Astrocyte (in vitro differentiated cells and primary cell): ENCODE measurements around the gene KDM4B. TPM values are rescaled to one million over a fixed set of nuclear protein-coding genes. Genes with fewer than 3 reads are reported as not detected.

Experiments used
- DNase-seq: peaks from one replicate; pipeline ENCODE4 v3.0.0-alpha.2; 2010; ENCODE audit warnings: low read depth
- FAIRE-seq: peaks from 2 replicates; lab custom pipeline; 2011; peaks lifted over from hg19 to GRCh38; lab: Jason Lieb, UNC
- H2AFZ ChIP-seq: 2 replicates; pipeline ENCODE4 v1.6.0; 2012; ENCODE audit warnings: low read depth, low read length, inconsistent platforms
- H3K27ac ChIP-seq: 2 replicates; pipeline ENCODE4 v1.5.1; 2011; ENCODE audit warnings: low read depth, low read length, inconsistent platforms
- H3K27me3 ChIP-seq: 2 replicates; pipeline ENCODE4 v1.6.0; 2011; ENCODE audit warnings: low read length, inconsistent platforms; ENCODE audit not compliant: insufficient read depth
- H3K36me3 ChIP-seq: 2 replicates; pipeline ENCODE4 v1.5.1; 2011; ENCODE audit warnings: low read length, inconsistent platforms; ENCODE audit not compliant: insufficient read depth
- H3K4me1 ChIP-seq: 2 replicates; pipeline ENCODE4 v1.5.1; 2011; ENCODE audit warnings: low read length, inconsistent platforms; ENCODE audit not compliant: insufficient read depth
- H3K4me2 ChIP-seq: 2 replicates; pipeline ENCODE4 v1.6.0; 2012; ENCODE audit warnings: low read length, inconsistent platforms
- H3K4me3 ChIP-seq: 2 replicates; pipeline ENCODE4 v1.5.1; 2011; ENCODE audit warnings: low read depth, mild to moderate bottlenecking, low read length, inconsistent platforms; ENCODE audit not compliant: insufficient read depth
- H3K79me2 ChIP-seq: 2 replicates; pipeline ENCODE4 v1.6.0; 2012; ENCODE audit warnings: mild to moderate bottlenecking, low read length, inconsistent platforms; ENCODE audit not compliant: insufficient read depth
- H3K9ac ChIP-seq: 2 replicates; pipeline ENCODE4 v1.6.0; 2012; ENCODE audit warnings: mild to moderate bottlenecking, low read length, inconsistent platforms
- H3K9me3 ChIP-seq: 2 replicates; pipeline ENCODE4 v1.5.1; 2012; ENCODE audit warnings: low read depth, mild to moderate bottlenecking, low read length, inconsistent platforms; ENCODE audit not compliant: insufficient read depth
- H4K20me1 ChIP-seq: 2 replicates; pipeline ENCODE4 v1.6.0; 2012; ENCODE audit warnings: low read length, inconsistent platforms; ENCODE audit not compliant: insufficient read depth
- H3K27ac Mint-ChIP-seq: one replicate; pipeline ENCODE4 v1.8.0; 2021; ENCODE audit warnings: mild to moderate bottlenecking, mixed read lengths; ENCODE audit not compliant: unreplicated experiment
- H3K27me3 Mint-ChIP-seq: one replicate; pipeline ENCODE4 v1.8.0; 2021; ENCODE audit warnings: low read depth, mixed read lengths; ENCODE audit not compliant: unreplicated experiment
- H3K36me3 Mint-ChIP-seq: one replicate; pipeline ENCODE4 v1.8.0; 2021; ENCODE audit warnings: low read depth, mixed read lengths; ENCODE audit not compliant: unreplicated experiment
- H3K4me1 Mint-ChIP-seq: one replicate; pipeline ENCODE4 v1.8.0; 2021; ENCODE audit warnings: low read depth, mixed read lengths; ENCODE audit not compliant: unreplicated experiment
- H3K4me3 Mint-ChIP-seq: one replicate; pipeline ENCODE4 v1.8.0; 2021; ENCODE audit warnings: mild to moderate bottlenecking, moderate library complexity, mixed read lengths; ENCODE audit not compliant: unreplicated experiment
- H3K9me3 Mint-ChIP-seq: one replicate; pipeline ENCODE4 v1.8.0; 2021; ENCODE audit warnings: mild to moderate bottlenecking, mixed read lengths; ENCODE audit not compliant: unreplicated experiment
- EZH2 ChIP-seq: IDR thresholded peaks from 2 replicates; pipeline ENCODE4 v1.6.1; 2012; ENCODE audit warnings: mild to moderate bottlenecking, low read length, inconsistent platforms; ENCODE audit not compliant: insufficient read depth
- total RNA-seq: library from RNA; stranded (reverse); gene quantifications from 2 replicates; pipeline ENCODE4 v1.2.1, GENCODE V29; 2021
- TF ChIP-seq, protein P1 (sequence below): IDR thresholded peaks from 2 replicates; pipeline ENCODE4 v1.5.1; 2011; ENCODE audit warnings: low read depth, mild to moderate bottlenecking, inconsistent platforms, low read length, moderate library complexity; ENCODE audit not compliant: insufficient read depth

The KDM4B gene
- total RNA-seq, 1 donor from 2014 or later: 55.2 TPM

DNA sequence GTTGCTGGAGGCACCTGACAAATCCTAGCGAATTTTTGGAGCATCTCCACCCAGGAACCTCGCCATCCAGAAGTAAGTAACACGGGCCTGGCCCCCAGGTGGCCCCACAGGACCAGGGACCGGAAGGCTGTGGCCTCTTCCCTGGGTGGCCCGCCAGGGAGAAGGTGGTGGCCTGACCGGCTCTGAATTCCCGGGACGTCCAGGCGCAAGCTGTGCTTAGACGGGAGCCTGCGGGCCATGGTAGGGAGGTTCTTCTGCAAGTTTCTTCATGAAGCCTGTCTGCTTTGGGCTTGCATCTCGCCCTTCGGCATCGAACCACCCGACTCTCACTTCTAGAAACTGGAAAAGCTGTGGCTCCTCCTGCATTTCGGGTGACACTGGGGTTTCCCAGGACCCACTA, 47.4 kb downstream of the KDM4B start:
- H3K9ac ChIP-seq: no peak overlapping the region
- no peak overlapping the region for H3K4me3 Mint-ChIP-seq
- no peaks in the 10 kb centered on the region for H3K9me3 ChIP-seq
- H3K27me3 ChIP-seq: no peaks in the 10 kb centered on the region
- no peak overlapping the region for H2AFZ ChIP-seq
- no peak overlapping the region for H3K27ac Mint-ChIP-seq
- DNase-seq (no peak), FAIRE-seq (no peak)
- peaks cover 3% of the 10 kb centered on the region for H3K36me3 ChIP-seq
- H3K36me3 Mint-ChIP-seq: peaks cover 3% of the 10 kb centered on the region
- peaks cover 7% of the 10 kb centered on the region for H3K4me1 Mint-ChIP-seq
- H3K9me3 Mint-ChIP-seq: no peaks in the 10 kb centered on the region
- H3K27ac ChIP-seq: no peak overlapping the region
- H3K27me3 Mint-ChIP-seq: no peaks in the 10 kb centered on the region
- peaks cover 88% of the 10 kb centered on the region for H4K20me1 ChIP-seq
- H3K4me2 ChIP-seq: no peak overlapping the region
- H3K4me1 ChIP-seq: peaks cover 8% of the 10 kb centered on the region
- peaks cover 71% of the 10 kb centered on the region for H3K79me2 ChIP-seq
- H3K4me3 ChIP-seq: no peak overlapping the region
- TF ChIP-seq, protein P1, sequence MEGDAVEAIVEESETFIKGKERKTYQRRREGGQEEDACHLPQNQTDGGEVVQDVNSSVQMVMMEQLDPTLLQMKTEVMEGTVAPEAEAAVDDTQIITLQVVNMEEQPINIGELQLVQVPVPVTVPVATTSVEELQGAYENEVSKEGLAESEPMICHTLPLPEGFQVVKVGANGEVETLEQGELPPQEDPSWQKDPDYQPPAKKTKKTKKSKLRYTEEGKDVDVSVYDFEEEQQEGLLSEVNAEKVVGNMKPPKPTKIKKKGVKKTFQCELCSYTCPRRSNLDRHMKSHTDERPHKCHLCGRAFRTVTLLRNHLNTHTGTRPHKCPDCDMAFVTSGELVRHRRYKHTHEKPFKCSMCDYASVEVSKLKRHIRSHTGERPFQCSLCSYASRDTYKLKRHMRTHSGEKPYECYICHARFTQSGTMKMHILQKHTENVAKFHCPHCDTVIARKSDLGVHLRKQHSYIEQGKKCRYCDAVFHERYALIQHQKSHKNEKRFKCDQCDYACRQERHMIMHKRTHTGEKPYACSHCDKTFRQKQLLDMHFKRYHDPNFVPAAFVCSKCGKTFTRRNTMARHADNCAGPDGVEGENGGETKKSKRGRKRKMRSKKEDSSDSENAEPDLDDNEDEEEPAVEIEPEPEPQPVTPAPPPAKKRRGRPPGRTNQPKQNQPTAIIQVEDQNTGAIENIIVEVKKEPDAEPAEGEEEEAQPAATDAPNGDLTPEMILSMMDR: no peak
- no peak for TF ChIP-seq EZH2

DNA sequence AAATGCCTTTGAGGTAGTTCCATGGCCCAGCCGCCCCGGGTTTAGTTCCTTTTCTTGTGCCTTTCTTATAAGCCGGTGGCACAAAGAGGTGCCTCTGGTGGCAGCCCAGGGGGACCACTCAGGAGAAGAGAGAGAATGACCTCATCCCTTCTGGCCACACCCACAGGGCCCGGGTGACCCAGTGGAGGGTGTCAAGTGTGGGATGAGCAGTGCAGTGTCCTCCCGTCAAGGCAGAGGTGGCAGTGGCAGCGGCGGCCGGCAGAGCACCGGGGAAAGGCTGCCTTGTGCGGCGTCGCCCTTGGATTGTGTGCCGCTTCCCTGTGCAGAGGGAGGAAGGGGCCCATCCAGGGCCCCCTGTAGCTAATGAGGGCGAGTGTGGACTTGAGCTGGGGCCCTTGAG, 47.9 kb downstream of the KDM4B start:
- TF ChIP-seq EZH2: no peak
- TF ChIP-seq, protein P1: no peak
- peaks cover 7% of the 10 kb centered on the region for H3K4me1 Mint-ChIP-seq
- Histone ChIP-seq H2AFZ (no peak overlapping the region), H3K4me3 (no peak overlapping the region), H3K9ac (no peak overlapping the region), H3K27ac (no peak overlapping the region), H3K27me3 (no peaks in the 10 kb centered on the region), H3K9me3 (no peaks in the 10 kb centered on the region), H3K79me2 (peaks cover 69% of the 10 kb centered on the region), H3K4me2 (no peak overlapping the region), H3K36me3 (peaks cover 3% of the 10 kb centered on the region), H4K20me1 (peaks cover 88% of the 10 kb centered on the region), H3K4me1 (peaks cover 8% of the 10 kb centered on the region)
- H3K4me3 Mint-ChIP-seq: no peak overlapping the region
- peaks cover 3% of the 10 kb centered on the region for H3K36me3 Mint-ChIP-seq
- H3K27ac Mint-ChIP-seq: no peak overlapping the region
- H3K27me3 Mint-ChIP-seq: no peaks in the 10 kb centered on the region
- FAIRE-seq (no peak), DNase-seq (no peak)
- no peaks in the 10 kb centered on the region for H3K9me3 Mint-ChIP-seq

DNA sequence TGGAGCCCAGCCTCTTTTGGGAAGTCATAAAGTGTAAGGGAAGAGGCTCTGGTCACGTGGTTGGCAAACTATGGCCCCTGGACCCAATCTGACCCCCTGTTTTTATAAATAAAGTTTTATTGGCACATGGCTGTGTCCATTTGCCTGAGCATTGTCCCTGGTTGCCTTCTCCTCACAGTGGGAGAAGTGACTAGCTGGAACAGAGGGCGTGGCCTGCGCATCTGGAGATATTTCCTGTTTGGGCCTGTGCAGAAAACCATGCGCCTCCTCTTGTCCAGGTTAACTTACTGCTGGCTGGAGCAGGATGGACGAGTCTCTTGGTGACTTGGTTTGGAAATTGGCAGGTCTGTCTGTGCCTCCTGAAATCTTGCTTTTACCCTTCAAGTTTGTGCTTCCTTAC, 48.3 kb downstream of the KDM4B start:
- Histone ChIP-seq H3K27me3 (no peaks in the 10 kb centered on the region), H4K20me1 (peaks cover 88% of the 10 kb centered on the region), H3K4me2 (no peak overlapping the region), H2AFZ (no peak overlapping the region), H3K36me3 (peaks cover 3% of the 10 kb centered on the region), H3K4me3 (no peak overlapping the region), H3K79me2 (peaks cover 69% of the 10 kb centered on the region), H3K27ac (no peak overlapping the region), H3K4me1 (peaks cover 8% of the 10 kb centered on the region), H3K9ac (no peak overlapping the region), H3K9me3 (no peaks in the 10 kb centered on the region)
- TF ChIP-seq, protein P1: no peak
- no peak for TF ChIP-seq EZH2
- H3K36me3 Mint-ChIP-seq: peaks cover 3% of the 10 kb centered on the region
- H3K9me3 Mint-ChIP-seq: no peaks in the 10 kb centered on the region
- H3K27me3 Mint-ChIP-seq: no peaks in the 10 kb centered on the region
- H3K4me1 Mint-ChIP-seq: peaks cover 7% of the 10 kb centered on the region
- no peak for DNase-seq
- H3K4me3 Mint-ChIP-seq: no peak overlapping the region
- H3K27ac Mint-ChIP-seq: no peak overlapping the region
- no peak for FAIRE-seq
